Hematopoietic multipotent progenitor cell treated with erythropoietin and hydrocortisone succinate and interleukin-3 and kit ligand, for 4 days (in vitro differentiated cells): ENCODE measurements around the gene ZNF322.

Experiments used
- DNase-seq: peaks from one replicate; pipeline ENCODE4 v3.0.0-alpha.2; 2015

The ZNF322 gene

GRCh38 chr6:26613201-26613600 is 46.3 kb downstream of the ZNF322 start:
- DNase-seq = no peak

GRCh38 chr6:26611599-26611998 is 47.9 kb downstream of the ZNF322 start:
- DNase-seq = no peak

- DNase-seq = no peak
Observed at GRCh38 chr6:26609463-26609862, 50.1 kb downstream of the ZNF322 start.

GRCh38 chr6:26607434-26608230 is 51.9 kb downstream of the ZNF322 start:
- DNase-seq = peak; percentile 87

- DNase-seq = no peak
Observed at GRCh38 chr6:26604797-26605196, 54.7 kb downstream of the ZNF322 start.

GRCh38 chr6:26604026-26604425 is 55.5 kb downstream of the ZNF322 start:
- no peak for DNase-seq

- no peak for DNase-seq
Observed at GRCh38 chr6:26602262-26602661, 57.3 kb downstream of the ZNF322 start.

GRCh38 chr6:26600759-26601158 is 58.8 kb downstream of the ZNF322 start:
- DNase-seq = no peak

- no peak for DNase-seq
Observed at GRCh38 chr6:26599591-26599990, 60.0 kb downstream of the ZNF322 start.

- no peak for DNase-seq
Observed at GRCh38 chr6:26599134-26599533, 60.4 kb downstream of the ZNF322 start.

- DNase-seq = no peak
Observed at GRCh38 chr6:26598267-26598666, 61.3 kb downstream of the ZNF322 start.

- no peak for DNase-seq
Observed at GRCh38 chr6:26597821-26598220, 61.7 kb downstream of the ZNF322 start.

- DNase-seq = no peak
Observed at GRCh38 chr6:26597389-26597766, 62.2 kb downstream of the ZNF322 start.

- peak; percentile 99 for DNase-seq
Observed at GRCh38 chr6:26596579-26597388, 62.8 kb downstream of the ZNF322 start, which contains the start of gene ABT1. Gene ABT1, plus strand, starts transcription at chr6:26596953. Its CDS starts 30 bp downstream, at chr6:26596983.

- peak; percentile 95 for DNase-seq
Observed at GRCh38 chr6:26595669-26596269, 63.8 kb downstream of the ZNF322 start.

GRCh38 chr6:26594730-26595632 is 64.6 kb downstream of the ZNF322 start:
- peak; percentile 79 for DNase-seq

- no peak for DNase-seq
Observed at GRCh38 chr6:26594131-26594498, 65.4 kb downstream of the ZNF322 start.

GRCh38 chr6:26593278-26594130 is 66.0 kb downstream of the ZNF322 start:
- DNase-seq = no peak

GRCh38 chr6:26592649-26593048 is 66.9 kb downstream of the ZNF322 start:
- peak; percentile 58 for DNase-seq

- no peak for DNase-seq
Observed at GRCh38 chr6:26588965-26589364, 70.6 kb downstream of the ZNF322 start.
